ENCODE results near the gene CDH4. TPM values are rescaled to one million over a fixed set of nuclear protein-coding genes. Genes with fewer than 3 reads are reported as not detected.

The CDH4 gene
- polyA plus RNA-seq, 1 experiment: 1.5 TPM

- DNase-seq (ENCODE audit: low read depth): no peak
- ChIA-PET CTCF (no interaction called here), POLR2A (no interaction called here)
- no peak for TF ChIP-seq CTCF (IDR thresholded peaks at IDR 0.05; ENCODE audit: insufficient read depth, low read depth, low read length)
- no peaks in the 10 kb centered on the region for H3K36me3 ChIP-seq (ENCODE audit: control insufficient read depth, insufficient read depth, low read length)
- no peak overlapping the region for H3K4me3 ChIP-seq (ENCODE audit: low read depth, low read length)
- no peaks in the 10 kb centered on the region for H3K27me3 ChIP-seq (ENCODE audit: control insufficient read depth, insufficient read depth, low read length)
These were observed 442.6 kb downstream of the CDH4 start for GRCh38 chr20:61694682-61695081.

GRCh38 chr20:61695741-61696140 lies 443.7 kb downstream of the CDH4 start:
- Histone ChIP-seq H3K27me3 (ENCODE audit: control insufficient read depth, insufficient read depth, low read length) (no peaks in the 10 kb centered on the region), H3K36me3 (ENCODE audit: control insufficient read depth, insufficient read depth, low read length) (no peaks in the 10 kb centered on the region), H3K4me3 (ENCODE audit: low read depth, low read length) (no peak overlapping the region)
- no peak for TF ChIP-seq CTCF (IDR thresholded peaks at IDR 0.05; ENCODE audit: insufficient read depth, low read depth, low read length)
- DNase-seq (ENCODE audit: low read depth): no peak
- CTCF ChIA-PET: no interaction called here
- POLR2A ChIA-PET: no interaction called here

GRCh38 chr20:61696181-61696735 lies 444.2 kb downstream of the CDH4 start:
- H3K4me3 ChIP-seq (ENCODE audit: low read depth, low read length): no peak overlapping the region
- DNase-seq (ENCODE audit: low read depth): no peak
- H3K36me3 ChIP-seq (ENCODE audit: control insufficient read depth, insufficient read depth, low read length): no peaks in the 10 kb centered on the region
- no peaks in the 10 kb centered on the region for H3K27me3 ChIP-seq (ENCODE audit: control insufficient read depth, insufficient read depth, low read length)
- POLR2A ChIA-PET: no interaction called here
- TF ChIP-seq CTCF (IDR thresholded peaks at IDR 0.05; ENCODE audit: insufficient read depth, low read depth, low read length): no peak
- CTCF ChIA-PET: no interaction called here

- DNase-seq (ENCODE audit: low read depth): no peak
- ChIA-PET POLR2A (no interaction called here), CTCF (no interaction called here)
- no peak overlapping the region for H3K4me3 ChIP-seq (ENCODE audit: low read depth, low read length)
- no peak for TF ChIP-seq CTCF (IDR thresholded peaks at IDR 0.05; ENCODE audit: insufficient read depth, low read depth, low read length)
- H3K27me3 ChIP-seq (ENCODE audit: control insufficient read depth, insufficient read depth, low read length): no peaks in the 10 kb centered on the region
- H3K36me3 ChIP-seq (ENCODE audit: control insufficient read depth, insufficient read depth, low read length): no peaks in the 10 kb centered on the region
These were observed 445.9 kb downstream of the CDH4 start for GRCh38 chr20:61697666-61698597.

GRCh38 chr20:61698598-61699494 lies 446.8 kb downstream of the CDH4 start:
- H3K4me3 ChIP-seq (ENCODE audit: low read depth, low read length): no peak overlapping the region
- CTCF ChIA-PET: no interaction called here
- POLR2A ChIA-PET: no interaction called here
- no peaks in the 10 kb centered on the region for H3K36me3 ChIP-seq (ENCODE audit: control insufficient read depth, insufficient read depth, low read length)
- no peak for DNase-seq (ENCODE audit: low read depth)
- H3K27me3 ChIP-seq (ENCODE audit: control insufficient read depth, insufficient read depth, low read length): no peaks in the 10 kb centered on the region
- no peak for TF ChIP-seq CTCF (IDR thresholded peaks at IDR 0.05; ENCODE audit: insufficient read depth, low read depth, low read length)

Measured in BJ (cell line).